NCI-H82 treated with DMSO at 0.1 percent for 48 hours (cell line): ENCODE measurements around the gene SLC11A1.

Experiments
- DNase-seq: peaks from one replicate; lab custom pipeline; 2025; ENCODE audit not compliant: unreplicated experiment; lab: John Stamatoyannopoulos, UW

The SLC11A1 gene

GRCh38 chr2:218403810-218404209 is 21.7 kb downstream of the SLC11A1 start:
- DNase-seq, result no peak

GRCh38 chr2:218404351-218405085 is 22.4 kb downstream of the SLC11A1 start:
- DNase-seq, result no peak

GRCh38 chr2:218405086-218405745 is 23.1 kb downstream of the SLC11A1 start:
- DNase-seq, result no peak

GRCh38 chr2:218405746-218406208 is 23.7 kb downstream of the SLC11A1 start:
- no peak for DNase-seq

GRCh38 chr2:218406209-218406948 is 24.3 kb downstream of the SLC11A1 start:
- peak; percentile 96 for DNase-seq

- DNase-seq, result peak; percentile 19
These were observed 25.0 kb downstream of the SLC11A1 start for GRCh38 chr2:218406949-218407618.

GRCh38 chr2:218407717-218408116 is 25.6 kb downstream of the SLC11A1 start:
- DNase-seq, result no peak

GRCh38 chr2:218418321-218418716 is 36.2 kb downstream of the SLC11A1 start:
- DNase-seq, result no peak

GRCh38 chr2:218418717-218419458 is 36.8 kb downstream of the SLC11A1 start, which contains the start of gene VIL1:
Gene VIL1, plus strand, starts transcription at chr2:218419123. Its CDS starts 4,656 bp downstream, at chr2:218423779.
- DNase-seq, result no peak

GRCh38 chr2:218419630-218420216 is 37.6 kb downstream of the SLC11A1 start:
- DNase-seq, result no peak

GRCh38 chr2:218421027-218421426 is 39.0 kb downstream of the SLC11A1 start:
- DNase-seq, result no peak

- no peak for DNase-seq
These were observed 40.5 kb downstream of the SLC11A1 start for GRCh38 chr2:218422403-218423086.

- no peak for DNase-seq
These were observed 41.5 kb downstream of the SLC11A1 start for GRCh38 chr2:218423584-218423983.

GRCh38 chr2:218425531-218425930 is 43.5 kb downstream of the SLC11A1 start:
- no peak for DNase-seq

- DNase-seq, result no peak
These were observed 45.7 kb downstream of the SLC11A1 start for GRCh38 chr2:218427741-218428140.

- DNase-seq, result no peak
These were observed 46.9 kb downstream of the SLC11A1 start for GRCh38 chr2:218428846-218429558.

- DNase-seq, result no peak
These were observed 48.0 kb downstream of the SLC11A1 start for GRCh38 chr2:218429911-218430692.

GRCh38 chr2:218430721-218431120 is 48.6 kb downstream of the SLC11A1 start:
- DNase-seq, result no peak
